Lower leg skin (tissue), 4 donors: ENCODE data around the gene OLFML3. TPM values are rescaled to one million over a fixed set of nuclear protein-coding genes. Genes with fewer than 3 reads are reported as not detected.

Source experiments
- DNase-seq, 2 donors: peaks; one replicate each; pipeline ENCODE4 v3.0.0-alpha.2; 2019; ENCODE audit warnings: low spot score in 2 of 2
- H3K4me3 ChIP-seq: fragments of 200-600 bp; sonication (generic); 2 replicates; pipeline ENCODE4 v1.5.1; 2017; ENCODE audit warnings: mild to moderate bottlenecking, low read depth; ENCODE audit not compliant: poor library complexity, severe bottlenecking
- CTCF ChIP-seq, 3 donors: fragments of 450-650 bp; IDR thresholded peaks; one replicate each; pipeline ENCODE4 v1.5.1; 2016; ENCODE audit warnings: antibody characterized with exemption in 3 of 3, mild to moderate bottlenecking in 3 of 3, moderate library complexity in 2 of 3
- POLR2A ChIP-seq, 2 donors: fragments of 450-650 bp; IDR thresholded peaks; one replicate each; pipeline ENCODE4 v1.6.1; 2016 to 2017; ENCODE audit warnings: antibody characterized with exemption in 2 of 2, mild to moderate bottlenecking in 1 of 2, moderate library complexity in 1 of 2
- WGBS, 2 donors: methylation state at CpG; one replicate each; pipeline ENCODE4 v1.1.5; 2018; 5-methylcytosine and 5-hydroxymethylcytosine counted together
- intact Hi-C: fragments of 100-400 bp; cut with DNase I; formaldehyde crosslinking; loops from one replicate; pipeline ENCODE4 v1.15.0; 2023; ENCODE audit warnings: low total_unique reads
- total RNA-seq, 4 donors: library from RNA; depleted of rRNA; stranded (reverse); fragments of >200 nt; gene quantifications; one replicate each; pipeline ENCODE4 v1.1.0, GENCODE V29; 2016

Gene OLFML3
- total RNA-seq, 4 donors from 2014 or later, result 3.7 to 57.9 (median 15.9) TPM

- intact Hi-C loops, result no loop called here
- WGBS, 2 donors, result 80 to 81% methylated on average over 6 of the region's 6 CpGs
- TF ChIP-seq CTCF (IDR thresholded peaks at IDR 0.05) (no peak), POLR2A (IDR thresholded peaks at IDR 0.05) (no peak)
- DNase-seq, result no peak
- no peak overlapping the region for H3K4me3 ChIP-seq
Observed at GRCh38 chr1:114023377-114023776, 44.1 kb downstream of the OLFML3 start.

GRCh38 chr1:114024049-114024448, 44.8 kb downstream of the OLFML3 start:
- no peak overlapping the region for H3K4me3 ChIP-seq
- WGBS, 2 donors, result 80 to 88% methylated on average over 6 of the region's 6 CpGs
- no peak for DNase-seq
- intact Hi-C loops, result no loop called here
- TF ChIP-seq POLR2A (IDR thresholded peaks at IDR 0.05) (no peak), CTCF (IDR thresholded peaks at IDR 0.05) (no peak)

- WGBS, 2 donors, result 95 to 96% methylated on average over 5 of the region's 5 CpGs
- H3K4me3 ChIP-seq, result no peak overlapping the region
- intact Hi-C loops, result no loop called here
- no peak for DNase-seq
- no peak for TF ChIP-seq POLR2A (IDR thresholded peaks at IDR 0.05)
- TF ChIP-seq CTCF (IDR thresholded peaks at IDR 0.05), result no peak
Observed at GRCh38 chr1:114025609-114026401, 46.5 kb downstream of the OLFML3 start.

- WGBS, 2 donors, result 90 to 91% methylated on average over 6 of the region's 6 CpGs
- no peak for DNase-seq
- TF ChIP-seq POLR2A (IDR thresholded peaks at IDR 0.05) (no peak), CTCF (IDR thresholded peaks at IDR 0.05) (no peak)
- intact Hi-C loops, result no loop called here
- H3K4me3 ChIP-seq, result no peak overlapping the region
Observed at GRCh38 chr1:114026797-114027196, 47.5 kb downstream of the OLFML3 start.

Other genes starting within 250 kb of the OLFML3 start
- 1 to 10 TPM in 3 of 4 donors, under 1 TPM in 1; 0.65 to 4.8 (median 2.0) TPM for gene PHTF1, start 220.0 kb upstream of the OLFML3 start, total RNA-seq
- gene RSBN1, start 167.0 kb upstream of the OLFML3 start, total RNA-seq, result 10 to 100 TPM; 18.2 to 37.6 (median 24.5) TPM
- 1 to 10 TPM in 1 of 4 donors, under 1 TPM in 3; 0.56 to 2.3 (median 0.75) TPM for gene PTPN22, start 107.8 kb upstream of the OLFML3 start, total RNA-seq
- 10 to 100 TPM in 1 of 4 donors, 1 to 10 TPM in 1, under 1 TPM in 1, not detected in 1; 0.17 to 86.4 (median 1.4) TPM for gene BCL2L15, start 91.9 kb upstream of the OLFML3 start, total RNA-seq
- 10 to 100 TPM in 1 of 4 donors, 1 to 10 TPM in 3; 5.3 to 19.1 (median 5.9) TPM for gene AP4B1, start 74.7 kb upstream of the OLFML3 start, total RNA-seq
- 1 to 10 TPM; 2.1 to 4.4 (median 3.5) TPM for gene DCLRE1B, start 74.1 kb upstream of the OLFML3 start, total RNA-seq
- 10 to 100 TPM; 47.6 to 58.3 (median 54.5) TPM for gene HIPK1, start 50.1 kb upstream of the OLFML3 start, total RNA-seq
- 1 to 10 TPM in 1 of 4 donors, under 1 TPM in 1, not detected in 2; 0.10 to 4.5 TPM for gene SYT6, start 174.4 kb downstream of the OLFML3 start, total RNA-seq